Measurements from ENCODE around the gene AGAP1.

Gene AGAP1

GRCh38 chr2:235611349-235611748 lies 117.5 kb downstream of the AGAP1 start:
- no peak for DNase-seq

- DNase-seq = no peak
These were observed 117.9 kb downstream of the AGAP1 start for GRCh38 chr2:235611756-235612155.

GRCh38 chr2:235612181-235612950 lies 118.5 kb downstream of the AGAP1 start:
- no peak for DNase-seq

GRCh38 chr2:235613649-235614048 lies 119.8 kb downstream of the AGAP1 start:
- no peak for DNase-seq

GRCh38 chr2:235614176-235614860 lies 120.5 kb downstream of the AGAP1 start:
- no peak for DNase-seq

- no peak for DNase-seq
These were observed 121.3 kb downstream of the AGAP1 start for GRCh38 chr2:235614900-235615712.

GRCh38 chr2:235616885-235617284 lies 123.0 kb downstream of the AGAP1 start:
- no peak for DNase-seq

- DNase-seq = no peak
These were observed 124.2 kb downstream of the AGAP1 start for GRCh38 chr2:235618039-235618438.

GRCh38 chr2:235619544-235619943 lies 125.7 kb downstream of the AGAP1 start:
- no peak for DNase-seq

GRCh38 chr2:235621736-235622135 lies 127.9 kb downstream of the AGAP1 start:
- DNase-seq = no peak

GRCh38 chr2:235623111-235623510 lies 129.3 kb downstream of the AGAP1 start:
- no peak for DNase-seq

- DNase-seq = no peak
These were observed 129.9 kb downstream of the AGAP1 start for GRCh38 chr2:235623752-235624151.

GRCh38 chr2:235626658-235627057 lies 132.8 kb downstream of the AGAP1 start:
- DNase-seq = no peak

- DNase-seq = no peak
These were observed 133.8 kb downstream of the AGAP1 start for GRCh38 chr2:235627682-235628081.

- no peak for DNase-seq
These were observed 137.0 kb downstream of the AGAP1 start for GRCh38 chr2:235630718-235631296.

GRCh38 chr2:235634435-235635158 lies 140.8 kb downstream of the AGAP1 start:
- no peak for DNase-seq

GRCh38 chr2:235636546-235636945 lies 142.7 kb downstream of the AGAP1 start:
- DNase-seq = no peak

GRCh38 chr2:235637896-235638295 lies 144.1 kb downstream of the AGAP1 start:
- DNase-seq = no peak

GRCh38 chr2:235638541-235639427 lies 144.9 kb downstream of the AGAP1 start:
- DNase-seq = no peak

- DNase-seq = peak in 1 of 5 experiments; percentile 6
These were observed 145.6 kb downstream of the AGAP1 start for GRCh38 chr2:235639428-235639773.

GRCh38 chr2:235639885-235640284 lies 146.0 kb downstream of the AGAP1 start:
- peak in 1 of 5 experiments; percentile 33 for DNase-seq

All from T-helper 2 cell (primary cell).